KMS-11 (cell line): Measurements from ENCODE around the gene LPO.

ENCODE experiments used
- H2AFZ ChIP-seq: fragments of 200-600 bp; sonication (generic); 2 replicates; pipeline ENCODE4 v1.6.1; 2016; ENCODE audit warnings: antibody characterized with exemption, mixed run types, low read depth
- H3K27ac ChIP-seq: fragments of 200-600 bp; sonication (generic); 2 replicates; pipeline ENCODE4 v1.6.1; 2016; ENCODE audit warnings: mild to moderate bottlenecking, mixed run types
- H3K27me3 ChIP-seq: fragments of 200-600 bp; sonication (generic); 2 replicates; pipeline ENCODE4 v1.6.1; 2017; ENCODE audit warnings: mild to moderate bottlenecking, low read depth, mixed run types, moderate library complexity; ENCODE audit not compliant: insufficient read depth
- H3K36me3 ChIP-seq: fragments of 200-600 bp; sonication (generic); 2 replicates; pipeline ENCODE4 v1.6.1; 2017; ENCODE audit warnings: mild to moderate bottlenecking, mixed run types; ENCODE audit not compliant: insufficient read depth
- H3K4me1 ChIP-seq: fragments of 200-600 bp; sonication (generic); 2 replicates; pipeline ENCODE4 v1.6.1; 2016; ENCODE audit warnings: mild to moderate bottlenecking, low read depth, mixed run types; ENCODE audit not compliant: poor library complexity, severe bottlenecking
- H3K4me2 ChIP-seq: fragments of 200-600 bp; sonication (generic); 2 replicates; pipeline ENCODE4 v1.7.0; 2016; ENCODE audit warnings: mild to moderate bottlenecking, mixed run types
- H3K4me3 ChIP-seq: fragments of 200-600 bp; sonication (generic); IDR thresholded peaks from 2 replicates; pipeline ENCODE4 v1.6.1; 2017; ENCODE audit warnings: low read depth, low read length, mixed read lengths; ENCODE audit not compliant: insufficient read depth
- H3K79me2 ChIP-seq: fragments of 200-600 bp; sonication (generic); 2 replicates; pipeline ENCODE4 v1.6.1; 2016; ENCODE audit warnings: low read depth, mixed run types; ENCODE audit not compliant: insufficient read depth
- H3K9ac ChIP-seq: fragments of 200-600 bp; sonication (generic); 2 replicates; pipeline ENCODE4 v1.6.1; 2016; ENCODE audit warnings: mild to moderate bottlenecking, mixed run types
- H4K20me1 ChIP-seq: fragments of 200-600 bp; sonication (generic); 2 replicates; pipeline ENCODE4 v1.6.1; 2016; ENCODE audit warnings: mild to moderate bottlenecking, mixed run types; ENCODE audit not compliant: insufficient read depth
- CTCF ChIP-seq: fragments of 200-600 bp; sonication (generic); conservative IDR thresholded peaks from 2 replicates; pipeline ENCODE4 v1.6.1; 2017; ENCODE audit warnings: low read depth, mild to moderate bottlenecking, antibody characterized with exemption, low read length, moderate library complexity, mixed read lengths

LPO gene

GRCh38 chr17:58291246-58291645 lies 52.9 kb downstream of the LPO start:
- Histone ChIP-seq H3K4me2 (no peak overlapping the region), H2AFZ (no peak overlapping the region), H4K20me1 (no peaks in the 10 kb centered on the region), H3K27ac (no peak overlapping the region), H3K4me3 (no peak overlapping the region), H3K27me3 (no peaks in the 10 kb centered on the region), H3K9ac (no peak overlapping the region), H3K79me2 (no peaks in the 10 kb centered on the region), H3K4me1 (no peaks in the 10 kb centered on the region), H3K36me3 (no peaks in the 10 kb centered on the region)
- no peak for TF ChIP-seq CTCF

GRCh38 chr17:58294034-58294433 lies 55.6 kb downstream of the LPO start:
- H3K4me3 ChIP-seq = no peak overlapping the region
- H3K27ac ChIP-seq = no peak overlapping the region
- H3K27me3 ChIP-seq = no peaks in the 10 kb centered on the region
- H4K20me1 ChIP-seq = no peaks in the 10 kb centered on the region
- TF ChIP-seq CTCF = no peak
- H2AFZ ChIP-seq = no peak overlapping the region
- H3K4me2 ChIP-seq = no peak overlapping the region
- no peaks in the 10 kb centered on the region for H3K79me2 ChIP-seq
- H3K9ac ChIP-seq = no peak overlapping the region
- H3K4me1 ChIP-seq = no peaks in the 10 kb centered on the region
- H3K36me3 ChIP-seq = no peaks in the 10 kb centered on the region

GRCh38 chr17:58300336-58300735 lies 62.0 kb downstream of the LPO start:
- Histone ChIP-seq H3K27ac (no peak overlapping the region), H3K27me3 (no peaks in the 10 kb centered on the region)

GRCh38 chr17:58301504-58302150 lies 63.2 kb downstream of the LPO start:
- no peak overlapping the region for H3K27ac ChIP-seq
- H3K36me3 ChIP-seq = no peaks in the 10 kb centered on the region
- H2AFZ ChIP-seq = no peak overlapping the region
- H3K4me3 ChIP-seq = no peak overlapping the region
- no peaks in the 10 kb centered on the region for H3K27me3 ChIP-seq
- H3K4me1 ChIP-seq = peaks cover 18% of the 10 kb centered on the region
- H3K79me2 ChIP-seq = no peaks in the 10 kb centered on the region
- H4K20me1 ChIP-seq = no peaks in the 10 kb centered on the region
- no peak overlapping the region for H3K4me2 ChIP-seq
- no peak overlapping the region for H3K9ac ChIP-seq
- no peak for TF ChIP-seq CTCF

More at GRCh38 chr17:58300336-58300735, 62.0 kb downstream of the LPO start:
- no peak overlapping the region for H3K4me3 ChIP-seq
- no peaks in the 10 kb centered on the region for H4K20me1 ChIP-seq
- no peaks in the 10 kb centered on the region for H3K36me3 ChIP-seq
- no peak overlapping the region for H3K4me2 ChIP-seq
- no peak overlapping the region for H3K9ac ChIP-seq
- H3K79me2 ChIP-seq = no peaks in the 10 kb centered on the region
- peaks cover 18% of the 10 kb centered on the region for H3K4me1 ChIP-seq
- no peak for TF ChIP-seq CTCF
- no peak overlapping the region for H2AFZ ChIP-seq
